Liver (tissue), 9 donors: ENCODE measurements around the gene SCNN1A. TPM values are rescaled to one million over a fixed set of nuclear protein-coding genes. Genes with fewer than 3 reads are reported as not detected.

Experiments
- DNase-seq: peaks from one replicate; pipeline ENCODE4 v3.0.0-alpha.2; 2017; ENCODE audit warnings: low spot score
- H3K27ac ChIP-seq, 2 donors: one replicate each; pipeline ENCODE4 v1.7.0; 2013; ENCODE audit warnings: inconsistent platforms in 2 of 2, low read length in 2 of 2, control low read depth in 1 of 2, low read depth in 1 of 2, mild to moderate bottlenecking in 1 of 2
- H3K27me3 ChIP-seq, 4 donors: one replicate each; pipeline versions ENCODE4 v1.6.1 to v1.7.0; 2013; ENCODE audit warnings: low read length in 3 of 4, inconsistent platforms in 1 of 4, mild to moderate bottlenecking in 1 of 4, moderate library complexity in 1 of 4; ENCODE audit not compliant: control insufficient read depth in 4 of 4, insufficient read depth in 4 of 4
- H3K36me3 ChIP-seq, 4 donors: one replicate each; pipeline versions ENCODE4 v1.6.1 to v1.7.0; 2013; ENCODE audit warnings: low read length in 3 of 4, mild to moderate bottlenecking in 3 of 4, low read depth in 1 of 4, moderate library complexity in 1 of 4; ENCODE audit not compliant: control insufficient read depth in 4 of 4, insufficient read depth in 3 of 4
- H3K4me1 ChIP-seq, 4 donors: one replicate each; pipeline versions ENCODE4 v1.6.1 to v1.7.0; 2013; ENCODE audit warnings: low read length in 3 of 4, mild to moderate bottlenecking in 3 of 4, moderate library complexity in 1 of 4; ENCODE audit not compliant: control insufficient read depth in 4 of 4, insufficient read depth in 4 of 4
- H3K4me3 ChIP-seq, 3 donors: one replicate each; pipeline versions ENCODE4 v1.6.1 to v1.7.0; 2013; ENCODE audit warnings: low read length in 3 of 3, control low read depth in 1 of 3, low read depth in 1 of 3, mild to moderate bottlenecking in 1 of 3
- H3K9ac ChIP-seq, 2 donors: one replicate each; pipeline ENCODE4 v1.7.0; 2013; ENCODE audit warnings: low read length in 2 of 2, mild to moderate bottlenecking in 2 of 2, moderate library complexity in 2 of 2, control low read depth in 1 of 2, low read depth in 1 of 2
- H3K9me3 ChIP-seq, 4 donors: one replicate each; pipeline versions ENCODE4 v1.6.1 to v1.7.0; 2013; ENCODE audit warnings: low read length in 3 of 4; ENCODE audit not compliant: control insufficient read depth in 4 of 4
- FOXA1 ChIP-seq: IDR thresholded peaks from 2 replicates; pipeline ENCODE4 v1.6.1; 2016; ENCODE audit warnings: antibody characterized with exemption
- FOXA2 ChIP-seq: IDR thresholded peaks from 2 replicates; pipeline ENCODE4 v1.6.1; 2016; ENCODE audit warnings: antibody characterized with exemption
- GABPA ChIP-seq, 2 donors: IDR thresholded peaks in 1 of 2; conservative IDR thresholded peaks in 1 of 2; 2 replicates each; pipeline ENCODE4 v1.6.1; 2016; ENCODE audit warnings: antibody characterized with exemption in 2 of 2, mild to moderate bottlenecking in 1 of 2, moderate library complexity in 1 of 2
- HNF4A ChIP-seq, 2 donors: conservative IDR thresholded peaks; 2 replicates each; pipeline ENCODE4 v1.6.1; 2016; ENCODE audit warnings: antibody characterized with exemption in 2 of 2, mild to moderate bottlenecking in 2 of 2
- JUND ChIP-seq, 2 donors: IDR thresholded peaks; 2 replicates each; pipeline ENCODE4 v1.6.1; 2016; ENCODE audit warnings: antibody characterized with exemption in 2 of 2
- NR2F2 ChIP-seq: IDR thresholded peaks from 2 replicates; pipeline ENCODE4 v1.6.1; 2016; ENCODE audit warnings: antibody characterized with exemption
- RAD21 ChIP-seq, 2 donors: IDR thresholded peaks; 2 replicates each; pipeline ENCODE4 v1.6.1; 2016; ENCODE audit warnings: antibody characterized with exemption in 2 of 2, mild to moderate bottlenecking in 2 of 2
- RXRA ChIP-seq, 2 donors: IDR thresholded peaks; 2 replicates each; pipeline ENCODE4 v1.6.1; 2017 to 2018; ENCODE audit warnings: antibody characterized with exemption in 2 of 2, mild to moderate bottlenecking in 1 of 2
- TAF1 ChIP-seq: conservative IDR thresholded peaks from 2 replicates; pipeline ENCODE4 v1.6.1; 2016; ENCODE audit warnings: antibody characterized with exemption, mild to moderate bottlenecking
- YY1 ChIP-seq: IDR thresholded peaks from 2 replicates; pipeline ENCODE4 v1.6.1; 2016; ENCODE audit warnings: antibody characterized with exemption, mild to moderate bottlenecking
- WGBS: extraction: QIAGEN DNeasy Blood & Tissue Kit; methylation state at CpG from one replicate; pipeline ENCODE4 v1.1.7; 2013; 5-methylcytosine and 5-hydroxymethylcytosine counted together
- polyA plus RNA-seq, 2 donors: library from polyadenylated mRNA; stranded (reverse) in 1 of 2; unstranded in 1 of 2; fragments of 200-250 nt in 1 of 2; fragments of >200 nt in 1 of 2; fragmentation: Nextera tagmentation in 1 of 2; extraction: Ambion mirVana in 1 of 2; gene quantifications; one replicate each; pipeline versions ENCODE4 v1.2.1 to v1.2.3, GENCODE V29; 2013 to 2015
- total RNA-seq, 2 donors: library from RNA; depleted of rRNA; stranded (reverse); fragments of >200 nt; gene quantifications; one replicate each; pipeline ENCODE4 v1.2.3, GENCODE V29; 2014
- TF ChIP-seq, protein P1 (sequence below): IDR thresholded peaks from 2 replicates; pipeline ENCODE4 v1.6.1; 2016; ENCODE audit warnings: antibody characterized with exemption
- TF ChIP-seq, protein P2 (sequence below): IDR thresholded peaks from 2 replicates; pipeline ENCODE4 v1.6.1; 2016; ENCODE audit warnings: antibody characterized with exemption, mild to moderate bottlenecking
- TF ChIP-seq, protein P3 (sequence below): IDR thresholded peaks from 2 replicates; pipeline ENCODE4 v1.6.1; 2016; ENCODE audit warnings: antibody characterized with exemption
- donor health status: healthy.
- donor health status: healthy.
- donor health status: healthy.
- donor health status: healthy.
- donor health status: healthy.

SCNN1A gene
- total and polyA plus RNA-seq, 4 donors = 0.47 to 7.7 (median 2.9) TPM

DNA sequence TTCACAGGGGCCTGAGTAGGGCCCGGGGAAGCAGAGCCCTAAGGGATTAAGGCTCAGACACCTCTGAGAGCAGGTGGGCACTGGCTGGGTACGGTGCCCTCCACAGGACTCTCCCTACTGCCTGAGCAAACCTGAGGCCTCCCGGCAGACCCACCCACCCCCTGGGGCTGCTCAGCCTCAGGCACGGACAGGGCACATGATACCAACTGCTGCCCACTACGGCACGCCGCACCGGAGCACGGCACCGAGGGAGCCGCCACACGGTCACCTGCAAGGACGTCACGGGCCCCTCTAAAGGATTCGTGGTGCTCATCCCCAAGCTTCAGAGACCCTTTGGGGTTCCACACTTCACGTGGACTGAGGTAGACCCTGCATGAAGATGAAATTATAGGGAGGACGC, 15.7 kb upstream of the SCNN1A start (continued):
- TF ChIP-seq FOXA1 (no peak), HNF4A (conservative IDR thresholded peaks at IDR 0.05) (no peak), FOXA2 (no peak)

DNA sequence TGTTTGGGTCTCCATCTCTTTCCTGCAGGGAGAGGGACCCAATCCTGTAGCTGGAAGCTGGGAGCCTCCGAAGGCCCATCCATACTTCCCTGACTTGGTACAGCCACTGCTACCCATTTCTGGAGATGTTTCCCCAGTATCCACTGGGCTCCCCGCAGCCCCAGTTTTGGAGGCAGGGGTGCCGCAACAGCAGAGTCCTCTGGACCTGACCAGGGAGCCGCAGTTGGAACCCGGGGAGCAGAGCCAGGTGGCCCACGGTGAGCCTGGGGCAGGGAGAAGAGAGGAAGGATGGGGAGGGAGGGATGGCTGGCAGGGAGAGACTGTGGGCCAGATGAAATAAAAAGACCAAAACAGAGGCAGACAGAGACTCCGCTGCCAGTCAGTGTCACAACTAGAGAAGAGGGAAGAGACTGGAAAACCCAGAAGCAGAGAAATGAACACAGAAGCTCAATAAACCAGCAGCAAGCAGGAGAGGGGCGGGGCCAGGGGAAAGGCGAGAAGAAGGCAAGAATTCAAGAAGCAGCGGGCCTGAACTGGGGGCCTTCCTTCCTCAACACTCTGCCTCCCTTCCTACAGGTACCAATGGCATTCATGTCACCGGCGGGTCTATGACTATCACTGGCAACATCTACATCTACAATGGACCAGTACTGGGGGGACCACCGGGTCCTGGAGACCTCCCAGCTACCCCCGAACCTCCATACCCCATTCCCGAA, 14.9 kb upstream of the SCNN1A start:
- 85% methylated on average over 15 of the region's 15 CpGs for WGBS
- H3K27ac ChIP-seq = no peak overlapping the region
- H3K36me3 ChIP-seq = peaks cover 32 to 51% (median 44%) of the 10 kb centered on the region in 4 donors
- no peaks in the 10 kb centered on the region for H3K9me3 ChIP-seq
- TF ChIP-seq GABPA (IDR thresholded peaks at IDR 0.05 in 1 of 2, conservative IDR thresholded peaks at IDR 0.05 in 1 of 2) (no peak), TAF1 (no peak), RXRA (IDR thresholded peaks at IDR 0.05) (no peak), NR2F2 (no peak), HNF4A (conservative IDR thresholded peaks at IDR 0.05) (no peak), YY1 (no peak), FOXA1 (no peak)
- TF ChIP-seq, protein P1, sequence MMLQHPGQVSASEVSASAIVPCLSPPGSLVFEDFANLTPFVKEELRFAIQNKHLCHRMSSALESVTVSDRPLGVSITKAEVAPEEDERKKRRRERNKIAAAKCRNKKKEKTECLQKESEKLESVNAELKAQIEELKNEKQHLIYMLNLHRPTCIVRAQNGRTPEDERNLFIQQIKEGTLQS = no peak
- no peak overlapping the region for H3K9ac ChIP-seq
- peaks cover 7 to 21% (median 14%) of the 10 kb centered on the region in 4 donors for H3K4me1 ChIP-seq
- H3K27me3 ChIP-seq = no peaks in the 10 kb centered on the region
- no peak for DNase-seq
- H3K4me3 ChIP-seq = no peak overlapping the region

DNA sequence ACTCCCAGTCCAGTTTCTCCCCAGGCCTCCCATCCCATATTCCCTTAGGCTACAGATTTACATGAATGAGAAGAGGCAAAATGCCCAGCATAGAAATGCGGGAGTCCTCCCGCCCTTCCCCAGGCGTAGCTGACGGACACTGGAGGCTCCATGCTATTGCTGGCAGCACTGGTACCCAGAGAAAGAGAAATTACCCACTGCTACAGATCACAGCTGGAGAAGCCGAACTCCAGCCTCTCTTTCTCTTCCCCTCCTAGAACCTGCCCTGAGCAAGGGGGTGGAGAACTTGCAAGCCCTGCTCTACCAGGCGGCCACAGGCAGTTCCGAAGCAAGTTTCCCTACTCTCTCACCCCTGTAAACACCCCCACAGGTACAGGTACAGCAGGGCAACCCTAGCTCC, 12.2 kb upstream of the SCNN1A start:
- Histone ChIP-seq H3K4me1 (peaks cover 13 to 34% (median 23%) of the 10 kb centered on the region in 4 donors), H3K27ac (no peak overlapping the region), H3K27me3 (no peaks in the 10 kb centered on the region), H3K36me3 (peaks cover 34 to 44% (median 36%) of the 10 kb centered on the region in 4 donors), H3K9ac (no peak overlapping the region), H3K4me3 (no peak overlapping the region), H3K9me3 (no peaks in the 10 kb centered on the region)
- TF ChIP-seq FOXA2 (no peak), JUND (IDR thresholded peaks at IDR 0.05) (no peak)
- TF ChIP-seq, protein P1 = no peak
- 92% methylated on average over 7 of the region's 7 CpGs for WGBS
- DNase-seq = no peak

DNA sequence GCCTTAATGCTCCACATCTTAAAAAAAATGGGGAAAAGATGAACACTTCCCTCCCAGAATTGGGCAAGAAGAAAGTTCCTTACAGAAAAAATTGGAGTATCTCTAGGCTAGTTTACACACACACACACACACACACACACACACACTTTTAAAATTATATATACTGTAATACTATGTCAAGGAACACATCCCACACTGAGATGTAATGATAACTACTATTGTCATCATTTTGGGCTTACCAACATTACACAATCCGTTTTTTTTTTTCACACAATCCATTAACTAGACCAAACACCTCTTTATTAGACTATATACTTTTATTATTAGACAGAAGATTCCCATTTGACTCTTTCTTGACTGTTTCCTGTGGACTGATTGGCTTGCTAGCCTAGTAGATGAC, 11.1 kb upstream of the SCNN1A start:
- peaks cover 13 to 34% (median 23%) of the 10 kb centered on the region in 4 donors for H3K4me1 ChIP-seq
- H3K36me3 ChIP-seq = peaks cover 31 to 39% (median 34%) of the 10 kb centered on the region in 4 donors
- TF ChIP-seq TAF1 (no peak), JUND (IDR thresholded peaks at IDR 0.05) (no peak), HNF4A (conservative IDR thresholded peaks at IDR 0.05) (no peak), RAD21 (IDR thresholded peaks at IDR 0.05) (no peak), YY1 (no peak)
- TF ChIP-seq, protein P2, sequence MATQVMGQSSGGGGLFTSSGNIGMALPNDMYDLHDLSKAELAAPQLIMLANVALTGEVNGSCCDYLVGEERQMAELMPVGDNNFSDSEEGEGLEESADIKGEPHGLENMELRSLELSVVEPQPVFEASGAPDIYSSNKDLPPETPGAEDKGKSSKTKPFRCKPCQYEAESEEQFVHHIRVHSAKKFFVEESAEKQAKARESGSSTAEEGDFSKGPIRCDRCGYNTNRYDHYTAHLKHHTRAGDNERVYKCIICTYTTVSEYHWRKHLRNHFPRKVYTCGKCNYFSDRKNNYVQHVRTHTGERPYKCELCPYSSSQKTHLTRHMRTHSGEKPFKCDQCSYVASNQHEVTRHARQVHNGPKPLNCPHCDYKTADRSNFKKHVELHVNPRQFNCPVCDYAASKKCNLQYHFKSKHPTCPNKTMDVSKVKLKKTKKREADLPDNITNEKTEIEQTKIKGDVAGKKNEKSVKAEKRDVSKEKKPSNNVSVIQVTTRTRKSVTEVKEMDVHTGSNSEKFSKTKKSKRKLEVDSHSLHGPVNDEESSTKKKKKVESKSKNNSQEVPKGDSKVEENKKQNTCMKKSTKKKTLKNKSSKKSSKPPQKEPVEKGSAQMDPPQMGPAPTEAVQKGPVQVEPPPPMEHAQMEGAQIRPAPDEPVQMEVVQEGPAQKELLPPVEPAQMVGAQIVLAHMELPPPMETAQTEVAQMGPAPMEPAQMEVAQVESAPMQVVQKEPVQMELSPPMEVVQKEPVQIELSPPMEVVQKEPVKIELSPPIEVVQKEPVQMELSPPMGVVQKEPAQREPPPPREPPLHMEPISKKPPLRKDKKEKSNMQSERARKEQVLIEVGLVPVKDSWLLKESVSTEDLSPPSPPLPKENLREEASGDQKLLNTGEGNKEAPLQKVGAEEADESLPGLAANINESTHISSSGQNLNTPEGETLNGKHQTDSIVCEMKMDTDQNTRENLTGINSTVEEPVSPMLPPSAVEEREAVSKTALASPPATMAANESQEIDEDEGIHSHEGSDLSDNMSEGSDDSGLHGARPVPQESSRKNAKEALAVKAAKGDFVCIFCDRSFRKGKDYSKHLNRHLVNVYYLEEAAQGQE = no peak
- TF ChIP-seq, protein P3, sequence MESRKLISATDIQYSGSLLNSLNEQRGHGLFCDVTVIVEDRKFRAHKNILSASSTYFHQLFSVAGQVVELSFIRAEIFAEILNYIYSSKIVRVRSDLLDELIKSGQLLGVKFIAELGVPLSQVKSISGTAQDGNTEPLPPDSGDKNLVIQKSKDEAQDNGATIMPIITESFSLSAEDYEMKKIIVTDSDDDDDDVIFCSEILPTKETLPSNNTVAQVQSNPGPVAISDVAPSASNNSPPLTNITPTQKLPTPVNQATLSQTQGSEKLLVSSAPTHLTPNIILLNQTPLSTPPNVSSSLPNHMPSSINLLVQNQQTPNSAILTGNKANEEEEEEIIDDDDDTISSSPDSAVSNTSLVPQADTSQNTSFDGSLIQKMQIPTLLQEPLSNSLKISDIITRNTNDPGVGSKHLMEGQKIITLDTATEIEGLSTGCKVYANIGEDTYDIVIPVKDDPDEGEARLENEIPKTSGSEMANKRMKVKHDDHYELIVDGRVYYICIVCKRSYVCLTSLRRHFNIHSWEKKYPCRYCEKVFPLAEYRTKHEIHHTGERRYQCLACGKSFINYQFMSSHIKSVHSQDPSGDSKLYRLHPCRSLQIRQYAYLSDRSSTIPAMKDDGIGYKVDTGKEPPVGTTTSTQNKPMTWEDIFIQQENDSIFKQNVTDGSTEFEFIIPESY = no peak
- TF ChIP-seq, protein P1 = no peak
- 45% methylated on average over 1 of the region's 1 CpG for WGBS
- DNase-seq = no peak
- no peak overlapping the region for H3K27ac ChIP-seq
- no peaks in the 10 kb centered on the region for H3K27me3 ChIP-seq
- no peak overlapping the region for H3K4me3 ChIP-seq
- no peak overlapping the region for H3K9ac ChIP-seq
- no peaks in the 10 kb centered on the region for H3K9me3 ChIP-seq
